Nasal cavity respiratory epithelium epithelial cell of viscerocranial mucosa (primary cell): ENCODE data around the gene MPHOSPH8. TPM values are rescaled to one million over a fixed set of nuclear protein-coding genes. Genes with fewer than 3 reads are reported as not detected.

Source experiments
- total RNA-seq: library from RNA; depleted of rRNA; stranded (reverse); fragments of >200 nt; gene quantifications from 2 replicates; pipeline ENCODE4 v1.2.3, GENCODE V29; 2014

The MPHOSPH8 gene
- 19.5 and 29.9 TPM in 2 replicates for total RNA-seq

GRCh38 chr13:19633479-19634255, at the start of gene MPHOSPH8:
Gene MPHOSPH8 (plus strand): TSS chr13:19633659. CDS start chr13:19633749, 90 bp downstream.

Other genes starting within 250 kb of the MPHOSPH8 start
- gene TPTE2, start 72.1 kb upstream of the MPHOSPH8 start, total RNA-seq = not detected in 2 replicates
- 29.4 and 40.6 TPM in 2 replicates for gene PSPC1, start 149.3 kb downstream of the MPHOSPH8 start, total RNA-seq
- gene ZMYM5, start 230.0 kb downstream of the MPHOSPH8 start, total RNA-seq = 14.7 and 18.8 TPM in 2 replicates